Renal cortex interstitium (tissue), 15 donors: Measurements from ENCODE around the gene UCP1. TPM values are rescaled to one million over a fixed set of nuclear protein-coding genes. Genes with fewer than 3 reads are reported as not detected.

Experiments used
- DNase-seq, 11 donors: peaks; one replicate each; pipeline ENCODE4 v3.0.0-alpha.2; 2013; ENCODE audit warnings: low read depth in 9 of 11, low spot score in 4 of 11; ENCODE audit errors: extremely low read depth in 1 of 11
- long read RNA-seq, 16 experiments: transcript quantifications; one replicate each; lab custom pipeline, GENCODE V29; 2026
- polyA plus RNA-seq, 3 donors: library from polyadenylated mRNA; unstranded; fragments of 120-200 nt; gene quantifications; one replicate each; pipeline ENCODE4 v1.2.1, GENCODE V29; 2013; ENCODE audit not compliant: insufficient read length in 3 of 3

UCP1 gene
- under 1 TPM in 2 of 3 donors, not detected in 1; 0.12 to 0.14 TPM for polyA plus RNA-seq
- long read RNA-seq, donor 1: 0 reads
- long read RNA-seq, donor 2: 0 reads
- long read RNA-seq, donor 3: 0 reads
- long read RNA-seq, donor 4: 0 reads
- long read RNA-seq, donor 5: 0 reads
- long read RNA-seq, donor 6: 0 reads
- long read RNA-seq, donor 7: 0 reads
- long read RNA-seq, donor 8: 0 reads
- long read RNA-seq, donor 9: 0 reads
- long read RNA-seq, donor 10: 0 reads
- long read RNA-seq, donor 11: 0 reads
- long read RNA-seq, donor 12: 0 reads
- long read RNA-seq, donor 13: 0 reads
- long read RNA-seq, donor 14: 0 reads
- long read RNA-seq, donor 15: 0 reads
- long read RNA-seq, donor 16: 0 reads

GRCh38 chr4:140568507-140569306 is at the start of gene UCP1:
TSS of gene UCP1 (minus strand) at chr4:140568961. CDS start at chr4:140568729, 232 bp downstream.
- peak in 3 of 11 donors; percentile 28 to 35 (median 29) for DNase-seq

GRCh38 chr4:140617499-140618248 is 48.9 kb upstream of the UCP1 start:
- no peak for DNase-seq

GRCh38 chr4:140615451-140615850 is 46.7 kb upstream of the UCP1 start:
- no peak for DNase-seq

GRCh38 chr4:140612357-140612756 is 43.6 kb upstream of the UCP1 start:
- no peak for DNase-seq

GRCh38 chr4:140611854-140612253 is 43.1 kb upstream of the UCP1 start:
- DNase-seq: no peak

GRCh38 chr4:140609548-140610425 is 41.0 kb upstream of the UCP1 start:
- peak; percentile 31 to 66 (median 45) for DNase-seq

GRCh38 chr4:140607852-140608251 is 39.1 kb upstream of the UCP1 start:
- DNase-seq: no peak

- DNase-seq: no peak
Measured at GRCh38 chr4:140604544-140604943, 35.8 kb upstream of the UCP1 start.

- no peak for DNase-seq
Measured at GRCh38 chr4:140603286-140603685, 34.5 kb upstream of the UCP1 start.

- no peak for DNase-seq
Measured at GRCh38 chr4:140602714-140603113, 34.0 kb upstream of the UCP1 start.

GRCh38 chr4:140600408-140600807 is 31.6 kb upstream of the UCP1 start:
- no peak for DNase-seq

GRCh38 chr4:140595065-140595464 is 26.3 kb upstream of the UCP1 start:
- DNase-seq: no peak

- DNase-seq: no peak
Measured at GRCh38 chr4:140584439-140584838, 15.7 kb upstream of the UCP1 start.

GRCh38 chr4:140581078-140581477 is 12.3 kb upstream of the UCP1 start:
- DNase-seq: no peak

- DNase-seq: peak in 1 of 11 donors; percentile 5
Measured at GRCh38 chr4:140579278-140579677, 10.5 kb upstream of the UCP1 start.

- DNase-seq: no peak
Measured at GRCh38 chr4:140575489-140575888, 6.7 kb upstream of the UCP1 start.

- no peak for DNase-seq
Measured at GRCh38 chr4:140571620-140572019, 2.9 kb upstream of the UCP1 start.

- DNase-seq: no peak
Measured at GRCh38 chr4:140569307-140569638, 512 bp upstream of the UCP1 start.

- no peak for DNase-seq
Measured at GRCh38 chr4:140559696-140560095, 9.1 kb downstream of the UCP1 start.
